Neural progenitor cell (in vitro differentiated cells): Measurements from ENCODE around the gene IMPDH1. TPM values are rescaled to one million over a fixed set of nuclear protein-coding genes. Genes with fewer than 3 reads are reported as not detected.

ENCODE experiments used
- DNase-seq: peaks from one replicate; pipeline ENCODE4 v3.0.0-alpha.2; 2016; ENCODE audit warnings: low spot score
- H2AFZ ChIP-seq: fragments of 200-600 bp; sonication (generic); replicated peaks from 2 replicates; pipeline ENCODE4 v1.6.1; 2016; ENCODE audit warnings: antibody characterized with exemption
- H3F3A ChIP-seq: fragments of 200-600 bp; sonication (generic); 2 replicates; pipeline ENCODE4 v1.6.1; 2016; ENCODE audit warnings: antibody characterized with exemption, low read depth
- H3K27ac ChIP-seq: fragments of 200-600 bp; sonication (generic); 2 replicates; pipeline ENCODE4 v1.5.1; 2016; ENCODE audit warnings: mild to moderate bottlenecking
- H3K27me3 ChIP-seq: fragments of 200-600 bp; sonication (generic); 2 replicates; pipeline ENCODE4 v1.6.1; 2016; ENCODE audit warnings: mild to moderate bottlenecking, moderate library complexity
- H3K36me3 ChIP-seq: fragments of 200-600 bp; sonication (generic); 2 replicates; pipeline ENCODE4 v1.5.1; 2016
- H3K4me1 ChIP-seq: fragments of 200-600 bp; sonication (generic); 2 replicates; pipeline ENCODE4 v1.6.1; 2016; ENCODE audit warnings: mixed run types
- H3K4me2 ChIP-seq: fragments of 200-600 bp; sonication (generic); 2 replicates; pipeline ENCODE4 v1.6.1; 2016
- H3K4me3 ChIP-seq: fragments of 200-600 bp; sonication (generic); 2 replicates; pipeline ENCODE4 v1.5.1; 2016
- H3K79me2 ChIP-seq: fragments of 200-600 bp; sonication (generic); 2 replicates; pipeline ENCODE4 v1.6.1; 2016; ENCODE audit warnings: low read depth
- H3K9ac ChIP-seq: fragments of 200-600 bp; sonication (generic); 2 replicates; pipeline ENCODE4 v1.6.1; 2016
- H3K9me3 ChIP-seq: fragments of 200-600 bp; sonication (generic); 2 replicates; pipeline ENCODE4 v1.5.1; 2016; ENCODE audit warnings: low read depth
- H4K20me1 ChIP-seq: fragments of 200-600 bp; sonication (generic); 2 replicates; pipeline ENCODE4 v1.6.1; 2016; ENCODE audit warnings: low read depth
- H3K27ac Mint-ChIP-seq: 3 replicates; pipeline ENCODE4 v1.8.0; 2021; ENCODE audit warnings: mixed read lengths
- H3K27me3 Mint-ChIP-seq: 2 replicates; pipeline ENCODE4 v1.8.0; 2022; ENCODE audit warnings: low read depth, mild to moderate bottlenecking, inconsistent platforms, moderate library complexity, mixed read lengths; ENCODE audit not compliant: insufficient read depth
- H3K36me3 Mint-ChIP-seq: 3 replicates; pipeline ENCODE4 v1.8.0; 2021; ENCODE audit warnings: mixed read lengths
- H3K4me1 Mint-ChIP-seq: 3 replicates; pipeline ENCODE4 v1.8.0; 2021; ENCODE audit warnings: mixed read lengths
- H3K4me3 Mint-ChIP-seq: 3 replicates; pipeline ENCODE4 v1.8.0; 2021; ENCODE audit warnings: mild to moderate bottlenecking, moderate library complexity, mixed read lengths
- H3K9me3 Mint-ChIP-seq: 3 replicates; pipeline ENCODE4 v1.8.0; 2020; ENCODE audit warnings: mixed read lengths
- CTCF ChIP-seq: fragments of 200-600 bp; sonication (generic); IDR thresholded peaks from 2 replicates; pipeline ENCODE4 v1.5.1; 2017; ENCODE audit warnings: antibody characterized with exemption, mild to moderate bottlenecking
- EZH2 ChIP-seq: fragments of 200-600 bp; sonication (generic); IDR thresholded peaks from 2 replicates; pipeline ENCODE4 v1.6.1; 2017; ENCODE audit warnings: antibody characterized with exemption, mild to moderate bottlenecking, moderate library complexity
- EZH2phosphoT487 ChIP-seq: fragments of 200-600 bp; sonication (generic); IDR thresholded peaks from 2 replicates; pipeline ENCODE4 v1.6.1; 2017; ENCODE audit warnings: antibody characterized with exemption
- total RNA-seq: library from RNA; depleted of rRNA; stranded (reverse); fragments of >200 nt; gene quantifications from 2 replicates; pipeline ENCODE4 v1.2.3, GENCODE V29; 2015; ENCODE audit warnings: low replicate concordance

IMPDH1 gene
- total RNA-seq, 1 donor from 2014 or later = 17.0 TPM

- peaks cover 2% of the 10 kb centered on the region for H3K36me3 Mint-ChIP-seq
- Histone ChIP-seq H3K9ac (no peak overlapping the region), H3K79me2 (no peaks in the 10 kb centered on the region), H3K4me3 (no peak overlapping the region), H3K9me3 (no peaks in the 10 kb centered on the region), H3K4me1 (peaks cover 13% of the 10 kb centered on the region), H3F3A (peaks cover 7% of the 10 kb centered on the region), H4K20me1 (no peaks in the 10 kb centered on the region), H3K27me3 (peaks cover 93% of the 10 kb centered on the region), H2AFZ (no peak overlapping the region), H3K36me3 (no peaks in the 10 kb centered on the region), H3K4me2 (no peak overlapping the region), H3K27ac (no peak overlapping the region)
- TF ChIP-seq EZH2 = no peak
- no peak for TF ChIP-seq EZH2phosphoT487
- TF ChIP-seq CTCF = no peak
- DNase-seq = peak; percentile 9
- no peaks in the 10 kb centered on the region for H3K9me3 Mint-ChIP-seq
- H3K27me3 Mint-ChIP-seq = peaks cover 36% of the 10 kb centered on the region
- H3K27ac Mint-ChIP-seq = no peak overlapping the region
- no peak overlapping the region for H3K4me3 Mint-ChIP-seq
- H3K4me1 Mint-ChIP-seq = peaks cover 46% of the 10 kb centered on the region
Measured at GRCh38 chr7:128357217-128357613, 52.6 kb downstream of the IMPDH1 start.

- Histone ChIP-seq H3K9me3 (no peaks in the 10 kb centered on the region), H3K36me3 (no peaks in the 10 kb centered on the region), H2AFZ (no peak overlapping the region), H3F3A (peaks cover 2% of the 10 kb centered on the region), H3K4me3 (no peak overlapping the region), H3K9ac (no peak overlapping the region), H4K20me1 (no peaks in the 10 kb centered on the region), H3K4me2 (no peak overlapping the region), H3K27me3 (peaks cover 93% of the 10 kb centered on the region), H3K4me1 (peaks cover 13% of the 10 kb centered on the region), H3K79me2 (no peaks in the 10 kb centered on the region), H3K27ac (no peak overlapping the region)
- Mint-ChIP-seq H3K27me3 (peaks cover 31% of the 10 kb centered on the region), H3K9me3 (no peaks in the 10 kb centered on the region), H3K27ac (no peak overlapping the region), H3K36me3 (peaks cover 2% of the 10 kb centered on the region), H3K4me1 (peaks cover 41% of the 10 kb centered on the region), H3K4me3 (no peak overlapping the region)
- no peak for DNase-seq
- TF ChIP-seq EZH2phosphoT487 (no peak), EZH2 (no peak), CTCF (no peak)
Measured at GRCh38 chr7:128356546-128357216, 53.1 kb downstream of the IMPDH1 start.

- peaks cover 93% of the 10 kb centered on the region for H3K27me3 ChIP-seq
Measured at GRCh38 chr7:128353610-128354009, 56.2 kb downstream of the IMPDH1 start.

More at GRCh38 chr7:128353610-128354009, 56.2 kb downstream of the IMPDH1 start:
- Histone ChIP-seq H3K36me3 (no peaks in the 10 kb centered on the region), H3K9ac (no peak overlapping the region), H3K9me3 (no peaks in the 10 kb centered on the region), H3K4me1 (peaks cover 5% of the 10 kb centered on the region), H3K4me2 (no peak overlapping the region), H4K20me1 (no peaks in the 10 kb centered on the region), H3F3A (no peaks in the 10 kb centered on the region), H3K79me2 (no peaks in the 10 kb centered on the region), H2AFZ (no peak overlapping the region), H3K4me3 (no peak overlapping the region), H3K27ac (no peak overlapping the region)
- H3K4me1 Mint-ChIP-seq = peaks cover 33% of the 10 kb centered on the region
- DNase-seq = no peak
- H3K4me3 Mint-ChIP-seq = no peak overlapping the region
- no peak for TF ChIP-seq EZH2
- no peak for TF ChIP-seq CTCF
- no peak for TF ChIP-seq EZH2phosphoT487
- peaks cover 28% of the 10 kb centered on the region for H3K27me3 Mint-ChIP-seq
- H3K9me3 Mint-ChIP-seq = no peaks in the 10 kb centered on the region
- no peak overlapping the region for H3K27ac Mint-ChIP-seq
- peaks cover 2% of the 10 kb centered on the region for H3K36me3 Mint-ChIP-seq
